K562 (cell line): ENCODE measurements around the gene SSBP2. TPM values are rescaled to one million over a fixed set of nuclear protein-coding genes. Genes with fewer than 3 reads are reported as not detected.

Experiments
- ATAC-seq: fragments of 200-7000 bp; cut with Tn5 transposase; 3 replicates; pipeline ENCODE4 v1.9.1; 2020; ENCODE audit warnings: moderate library complexity
- BruUV-seq: library from RNA; stranded (reverse); fragments of 400-500 nt; replicated peaks from 2 replicates; lab custom pipeline; 2021; lab: Mats Ljungman, UMichigan
- CTCF ChIA-PET: fragments of 300-600 bp; formaldehyde crosslinking; extraction: SDS; loops from one replicate; lab custom pipeline; 2021; ENCODE audit warnings: low intra/inter-chr PET ratio; lab: Yijun Ruan, JAX
- POLR2A ChIA-PET: fragments of 300-600, 350-650 bp; sonication (Branson Sonifier 250); formaldehyde crosslinking; extraction: SDS; loops from one replicate; lab custom pipeline; 2021; ENCODE audit warnings: antibody characterized with exemption, inconsistent platforms; lab: Yijun Ruan, JAX
- DNase-seq, 4 experiments: peaks; one replicate each; pipeline versions ENCODE4 v3.0.0 to v3.0.0-alpha.2; 2011 to 2018; ENCODE audit warnings: low spot score in 3 of 4, mixed read lengths in 3 of 4; ENCODE audit errors: extremely low read depth in 1 of 4
- FAIRE-seq: peaks from 2 replicates; lab custom pipeline; 2011; peaks lifted over from hg19 to GRCh38; lab: Jason Lieb, UNC
- H2AFZ ChIP-seq: 2 replicates; pipeline ENCODE4 v1.6.0; 2011; ENCODE audit warnings: low read depth, low read length, control low read depth, inconsistent platforms
- H3K27ac ChIP-seq: fragments of 200-600 bp; 3 replicates; pipeline ENCODE4 v1.8.0; 2011; ENCODE audit warnings: low read depth, mild to moderate bottlenecking, control low read depth, inconsistent platforms, low read length, moderate library complexity, mixed read lengths; ENCODE audit errors: extremely low read depth
- H3K27me3 ChIP-seq, 2 experiments: fragments of 300-600 bp in 1 of 2; 2 replicates in 1 of 2; 3 replicates in 1 of 2; pipeline versions ENCODE4 v1.6.0 to v1.8.0; 2011; ENCODE audit warnings: inconsistent platforms in 2 of 2, low read length in 2 of 2, mild to moderate bottlenecking in 1 of 2, mixed read lengths in 1 of 2, moderate library complexity in 1 of 2; ENCODE audit not compliant: control insufficient read depth in 2 of 2, insufficient read depth in 2 of 2
- H3K36me3 ChIP-seq: fragments of 300-600 bp; 3 replicates; pipeline ENCODE4 v1.8.0; 2011; ENCODE audit warnings: mild to moderate bottlenecking, low read length, inconsistent platforms; ENCODE audit not compliant: control insufficient read depth, insufficient read depth
- H3K4me1 ChIP-seq, 2 experiments: fragments of 200-600 bp in 1 of 2; replicated peaks in 1 of 2; 2 replicates in 1 of 2; 3 replicates in 1 of 2; pipeline versions ENCODE4 v1.5.1 to v1.8.0; 2011; ENCODE audit warnings: inconsistent platforms in 2 of 2, low read length in 2 of 2, mild to moderate bottlenecking in 1 of 2, mixed read lengths in 1 of 2, moderate library complexity in 1 of 2; ENCODE audit not compliant: control insufficient read depth in 2 of 2, insufficient read depth in 2 of 2
- H3K4me2 ChIP-seq: 2 replicates; pipeline ENCODE4 v1.6.1; 2011; ENCODE audit warnings: low read length, control low read depth, inconsistent platforms, mixed read lengths; ENCODE audit not compliant: insufficient read depth
- H3K4me3 ChIP-seq: fragments of 200-600 bp; sonication (generic), shearing (Covaris generic); 2 replicates; pipeline ENCODE4 v1.5.1; 2016; ENCODE audit warnings: control low read depth, inconsistent platforms
- H3K79me2 ChIP-seq: fragments of 200-600 bp; 3 replicates; pipeline ENCODE4 v1.8.0; 2011; ENCODE audit warnings: low read length, inconsistent platforms; ENCODE audit not compliant: control insufficient read depth, insufficient read depth
- H3K9ac ChIP-seq, 2 experiments: 2 replicates each; pipeline versions ENCODE4 v1.6.0 to v1.6.1; 2011; ENCODE audit warnings: low read depth in 2 of 2, low read length in 2 of 2, control low read depth in 1 of 2, inconsistent platforms in 1 of 2, mild to moderate bottlenecking in 1 of 2, mixed read lengths in 1 of 2; ENCODE audit not compliant: insufficient read depth in 1 of 2
- H3K9me1 ChIP-seq: one replicate; pipeline ENCODE4 v1.6.0; 2011; ENCODE audit warnings: inconsistent platforms, mild to moderate bottlenecking, low read length, moderate library complexity; ENCODE audit not compliant: control insufficient read depth, insufficient read depth
- H3K9me3 ChIP-seq: replicated peaks from 2 replicates; pipeline ENCODE4 v1.5.1; 2011; ENCODE audit warnings: low read depth, low read length, inconsistent platforms; ENCODE audit not compliant: control insufficient read depth, insufficient read depth
- H4K20me1 ChIP-seq: replicated peaks from 2 replicates; pipeline ENCODE4 v1.6.1; 2011; ENCODE audit warnings: low read length, inconsistent platforms, mixed read lengths; ENCODE audit not compliant: control insufficient read depth, insufficient read depth
- CAMTA2 ChIP-seq: fragments of 250-450 bp; sonication (Bioruptor Pico); conservative IDR thresholded peaks from 2 replicates; pipeline ENCODE4 v1.5.1; 2022
- CBFA2T2 ChIP-seq: fragments of 450-650 bp; conservative IDR thresholded peaks from 2 replicates; pipeline ENCODE4 v1.6.1; 2017; ENCODE audit warnings: mild to moderate bottlenecking
- CHD7 ChIP-seq: fragments of 200-600 bp; sonication (generic); IDR thresholded peaks from one replicate; pipeline ENCODE4 v1.6.1; 2012; ENCODE audit warnings: mild to moderate bottlenecking, low read depth, low read length, inconsistent platforms
- EP400 ChIP-seq: fragments of 450-650 bp; IDR thresholded peaks from 2 replicates; pipeline ENCODE4 v1.6.1; 2017; ENCODE audit warnings: antibody characterized with exemption, mild to moderate bottlenecking, moderate library complexity
- FOXK2 ChIP-seq, 2 experiments: fragments of 450-650 bp; IDR thresholded peaks in 1 of 2; conservative IDR thresholded peaks in 1 of 2; 2 replicates each; pipeline ENCODE4 v1.6.1; 2016; ENCODE audit warnings: low read depth in 2 of 2, mild to moderate bottlenecking in 1 of 2
- HDGF ChIP-seq: fragments of 450-650 bp; IDR thresholded peaks from 2 replicates; pipeline ENCODE4 v1.6.1; 2016
- MEF2A ChIP-seq: IDR thresholded peaks from 2 replicates; pipeline ENCODE4 v1.6.1; 2011; ENCODE audit warnings: low read depth, mild to moderate bottlenecking, low read length, moderate library complexity; ENCODE audit not compliant: control insufficient read depth
- POLR2H ChIP-seq: IDR thresholded peaks from 2 replicates; pipeline ENCODE4 v1.6.1; 2016; ENCODE audit warnings: missing genetic modification characterization, low read depth, mild to moderate bottlenecking, control low read depth, missing compliant biosample characterization, moderate library complexity
- RFX7 ChIP-seq: fragments of 250-450 bp; sonication (Bioruptor Pico); IDR thresholded peaks from 2 replicates; pipeline ENCODE4 v1.5.1; 2021; ENCODE audit warnings: mild to moderate bottlenecking
- TAF9B ChIP-seq: fragments of 450-650 bp; IDR thresholded peaks from 2 replicates; pipeline ENCODE4 v1.6.1; 2018; ENCODE audit warnings: mild to moderate bottlenecking; ENCODE audit not compliant: partially characterized antibody
- ZNF197 ChIP-seq: fragments of 200-800 bp; sonication (Bioruptor generic); IDR thresholded peaks from 2 replicates; pipeline ENCODE4 v1.6.1; 2016; ENCODE audit warnings: low read depth, missing genetic modification characterization, missing compliant biosample characterization
- ZNF24 ChIP-seq: fragments of 450-650 bp; IDR thresholded peaks from 2 replicates; pipeline ENCODE4 v1.6.1; 2016
- ZNF274 ChIP-seq: IDR thresholded peaks from 2 replicates; pipeline ENCODE4 v1.6.1; 2011; ENCODE audit warnings: low read depth, mild to moderate bottlenecking, low read length, moderate library complexity, borderline replicate concordance
- ZNF561 ChIP-seq: fragments of 450-650 bp; formaldehyde crosslinking; conservative IDR thresholded peaks from 2 replicates; pipeline ENCODE4 v1.4.0; 2020; ENCODE audit warnings: mild to moderate bottlenecking, moderate library complexity
- WGBS: fragments of 100-300 bp; shearing (Covaris generic); methylation state at CpG from one replicate; pipeline ENCODE4 v1.1.6; 2016; ENCODE audit warnings: low coverage, mixed read lengths; ENCODE audit not compliant: insufficient coverage; ENCODE audit errors: missing lambda C conversion rate; 5-methylcytosine and 5-hydroxymethylcytosine counted together
- in situ Hi-C: fragments of 300-500 bp; cut with MboI; formaldehyde crosslinking; loops from 4 replicates; pipeline ENCODE4 v1.15.0; 2018; ENCODE audit warnings: inconsistent platforms, mixed read lengths
- intact Hi-C: fragments of 100-400 bp; cut with micrococcal nuclease; formaldehyde crosslinking; loops from 2 replicates; pipeline ENCODE4 v1.14.2; 2022
- polyA plus RNA-seq, 8 experiments: library from polyadenylated mRNA; depleted of rRNA in 4 of 8; stranded (reverse) in 5 of 8; unstranded in 3 of 8; fragments of >200 nt; fragmentation: Nextera tagmentation in 2 of 8; fragmentation: Illumina TruSeq in 1 of 8; extraction: Ambion mirVana in 2 of 8; extraction: Trizol in 1 of 8; gene quantifications; 2 replicates each; pipeline versions ENCODE4 v1.2.1 to v1.2.3, GENCODE V29; 2011 to 2014; ENCODE audit warnings: inconsistent platforms in 1 of 8, missing spikeins in 1 of 8
- total RNA-seq, 7 experiments: library from RNA; depleted of rRNA in 6 of 7; stranded (reverse); fragments of >200 nt in 6 of 7; fragmentation: Illumina TruSeq in 2 of 7; extraction: Trizol in 2 of 7; gene quantifications; 2 replicates each; pipeline versions ENCODE4 v1.2.1 to v1.2.3, GENCODE V29; 2011 to 2021; ENCODE audit warnings: low replicate concordance in 1 of 7

SSBP2 gene
- total and polyA plus RNA-seq, 9 of the 15 experiments (the other 6 are each of a cell fraction or from before 2014, with no cell fraction given) = 22.3 to 133 (median 42.1) TPM

- no TSS peak for BruUV-seq
- no peak overlapping the region for H3K4me3 ChIP-seq
- FAIRE-seq = no peak
- TF ChIP-seq ZNF274 (no peak), MEF2A (no peak), HDGF (no peak), POLR2H (no peak), ZNF24 (no peak), TAF9B (no peak), FOXK2 (conservative IDR thresholded peaks at IDR 0.05 in 1 of 2, IDR thresholded peaks at IDR 0.05 in 1 of 2; ENCODE audit: low read depth in 2 of 2) (no peak), CBFA2T2 (no peak), CAMTA2 (CRISPR knock-in tag) (no peak), RFX7 (CRISPR knock-in tag) (no peak), ZNF561 (CRISPR knock-in tag) (no peak), ZNF197 (CRISPR knock-in tag) (no peak), EP400 (no peak), CHD7 (no peak)
Measured at GRCh38 chr5:81656783-81657182, 94.1 kb downstream of the SSBP2 start.

More at GRCh38 chr5:81656783-81657182, 94.1 kb downstream of the SSBP2 start:
- Histone ChIP-seq H3K27me3 (no peaks in the 10 kb centered on the region), H3K27ac (no peak overlapping the region), H4K20me1 (no peaks in the 10 kb centered on the region), H3K36me3 (no peaks in the 10 kb centered on the region), H3K9ac (no peak overlapping the region), H3K9me1 (no peaks in the 10 kb centered on the region), H3K4me2 (no peak overlapping the region), H3K4me1 (no peaks in the 10 kb centered on the region), H2AFZ (no peak overlapping the region), H3K9me3 (no peaks in the 10 kb centered on the region), H3K79me2 (peaks cover 19% of the 10 kb centered on the region)
- POLR2A ChIA-PET = interaction anchor here (0.6 kb wide), 1 partner anchor 11 kb away, joined by 3 read pairs; no protein-coding TSS in a partner anchor
- CTCF ChIA-PET = no interaction called here
- ATAC-seq (no peak), DNase-seq (no peak)
- WGBS = 80% methylated on average over 3 of the region's 3 CpGs
- intact Hi-C loops (no loop called here), in situ Hi-C loops (no loop called here)
